Measurements from ENCODE around the gene ZNF438.

The ZNF438 gene

DNA sequence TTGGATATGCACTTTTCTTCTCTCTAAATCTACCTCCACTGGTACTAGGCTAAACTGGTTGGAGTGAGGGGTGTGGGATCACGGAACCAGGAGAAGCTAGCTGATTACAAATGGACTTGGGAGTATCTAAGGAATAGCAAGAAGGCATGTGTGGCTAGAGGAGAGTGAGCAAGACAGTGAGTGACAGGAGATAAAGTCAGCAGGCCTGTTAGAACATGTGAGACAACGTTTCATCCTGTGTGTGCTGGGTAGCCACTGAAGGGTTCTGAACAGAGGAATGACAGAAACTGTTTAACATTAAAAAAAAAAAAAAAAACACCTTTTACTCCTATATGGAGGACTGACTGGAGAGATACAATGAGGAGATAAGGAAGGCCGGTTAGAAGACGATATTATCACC lies 51.7 kb downstream of the ZNF438 start:
- TF ChIP-seq, protein P1, sequence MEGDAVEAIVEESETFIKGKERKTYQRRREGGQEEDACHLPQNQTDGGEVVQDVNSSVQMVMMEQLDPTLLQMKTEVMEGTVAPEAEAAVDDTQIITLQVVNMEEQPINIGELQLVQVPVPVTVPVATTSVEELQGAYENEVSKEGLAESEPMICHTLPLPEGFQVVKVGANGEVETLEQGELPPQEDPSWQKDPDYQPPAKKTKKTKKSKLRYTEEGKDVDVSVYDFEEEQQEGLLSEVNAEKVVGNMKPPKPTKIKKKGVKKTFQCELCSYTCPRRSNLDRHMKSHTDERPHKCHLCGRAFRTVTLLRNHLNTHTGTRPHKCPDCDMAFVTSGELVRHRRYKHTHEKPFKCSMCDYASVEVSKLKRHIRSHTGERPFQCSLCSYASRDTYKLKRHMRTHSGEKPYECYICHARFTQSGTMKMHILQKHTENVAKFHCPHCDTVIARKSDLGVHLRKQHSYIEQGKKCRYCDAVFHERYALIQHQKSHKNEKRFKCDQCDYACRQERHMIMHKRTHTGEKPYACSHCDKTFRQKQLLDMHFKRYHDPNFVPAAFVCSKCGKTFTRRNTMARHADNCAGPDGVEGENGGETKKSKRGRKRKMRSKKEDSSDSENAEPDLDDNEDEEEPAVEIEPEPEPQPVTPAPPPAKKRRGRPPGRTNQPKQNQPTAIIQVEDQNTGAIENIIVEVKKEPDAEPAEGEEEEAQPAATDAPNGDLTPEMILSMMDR (IDR thresholded peaks at IDR 0.05; ENCODE audit: borderline replicate concordance, insufficient read depth, low read depth, low read length), result no peak
- H3K4me3 ChIP-seq (ENCODE audit: low read depth, low read length), result no peak overlapping the region

DNA sequence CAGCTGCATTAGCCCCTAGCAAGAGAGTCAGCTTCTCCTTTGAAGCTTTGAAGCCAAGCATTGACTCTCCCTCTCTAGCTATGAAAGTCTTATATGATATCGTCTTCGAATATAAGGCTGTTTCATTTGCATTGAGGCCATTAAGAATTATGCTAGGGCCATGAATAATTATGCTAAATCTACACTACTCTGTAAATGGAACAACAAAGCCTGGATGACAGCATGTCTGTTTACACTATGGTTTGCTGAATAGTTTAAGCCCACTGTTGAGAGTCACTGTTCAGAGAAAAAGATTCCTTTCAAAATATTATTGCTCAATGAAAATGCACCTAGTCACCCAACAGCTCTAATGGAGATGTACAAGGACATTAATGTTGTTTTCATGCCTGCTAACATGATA lies 52.8 kb downstream of the ZNF438 start:
- no peak overlapping the region for H3K4me3 ChIP-seq (ENCODE audit: low read depth, low read length)

DNA sequence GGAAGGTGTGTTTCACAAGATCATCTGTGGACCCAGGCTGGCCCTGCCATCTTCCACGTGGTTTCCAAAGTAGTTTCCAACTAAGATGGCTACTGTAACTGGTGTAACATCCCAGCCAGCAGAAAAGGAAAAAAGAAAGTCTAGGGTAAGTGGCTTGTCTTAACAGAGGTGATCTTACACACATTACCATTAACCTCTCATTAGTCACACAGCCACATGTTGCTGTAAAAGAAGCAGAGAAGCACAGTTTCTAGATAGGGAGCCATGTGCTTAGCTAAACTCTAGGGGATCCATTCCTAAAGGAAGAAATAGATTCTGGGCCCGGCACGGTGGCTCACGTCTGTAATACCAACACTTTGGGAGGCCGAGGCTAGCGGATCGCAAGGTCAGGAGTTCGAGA lies 54.3 kb downstream of the ZNF438 start:
- TF ChIP-seq, protein P1 (IDR thresholded peaks at IDR 0.05; ENCODE audit: borderline replicate concordance, insufficient read depth, low read depth, low read length), result no peak
- H3K4me3 ChIP-seq (ENCODE audit: low read depth, low read length), result no peak overlapping the region

More for the DNA sequence above, 52.8 kb downstream of the ZNF438 start:
- TF ChIP-seq, protein P1 (IDR thresholded peaks at IDR 0.05; ENCODE audit: borderline replicate concordance, insufficient read depth, low read depth, low read length), result no peak

DNA sequence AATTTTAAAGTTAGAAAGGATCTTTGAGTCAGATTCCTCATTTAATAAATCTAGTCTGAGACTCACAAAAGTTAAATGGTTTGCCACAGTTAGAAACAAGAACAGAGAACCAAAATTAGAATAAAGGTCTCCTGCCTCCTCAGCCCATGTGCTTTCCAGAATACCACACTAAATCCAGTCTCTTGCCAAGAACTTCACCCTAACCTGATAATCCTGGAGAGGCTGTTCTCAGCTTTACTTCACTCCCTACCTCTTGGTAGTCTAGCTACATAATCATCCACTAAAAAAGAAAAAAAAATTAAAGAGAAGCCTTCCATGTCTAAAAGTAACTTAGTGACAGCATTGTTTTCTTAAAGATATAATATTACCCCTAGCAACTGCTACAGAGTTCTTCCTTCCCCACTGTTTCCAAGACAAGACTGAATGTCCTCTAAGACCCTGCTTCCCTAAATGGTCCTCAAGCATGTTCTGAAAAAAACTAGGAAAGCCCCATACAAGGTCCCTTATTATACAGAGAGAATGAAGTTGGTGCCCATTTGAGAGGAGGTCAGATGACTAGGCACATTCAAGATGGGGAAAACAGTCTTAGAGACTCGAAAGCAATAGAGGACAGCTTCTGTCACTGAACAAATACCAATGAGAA lies 56.8 kb downstream of the ZNF438 start:
- no peak overlapping the region for H3K4me3 ChIP-seq (ENCODE audit: low read depth, low read length)
- TF ChIP-seq, protein P1 (IDR thresholded peaks at IDR 0.05; ENCODE audit: borderline replicate concordance, insufficient read depth, low read depth, low read length), result no peak

DNA sequence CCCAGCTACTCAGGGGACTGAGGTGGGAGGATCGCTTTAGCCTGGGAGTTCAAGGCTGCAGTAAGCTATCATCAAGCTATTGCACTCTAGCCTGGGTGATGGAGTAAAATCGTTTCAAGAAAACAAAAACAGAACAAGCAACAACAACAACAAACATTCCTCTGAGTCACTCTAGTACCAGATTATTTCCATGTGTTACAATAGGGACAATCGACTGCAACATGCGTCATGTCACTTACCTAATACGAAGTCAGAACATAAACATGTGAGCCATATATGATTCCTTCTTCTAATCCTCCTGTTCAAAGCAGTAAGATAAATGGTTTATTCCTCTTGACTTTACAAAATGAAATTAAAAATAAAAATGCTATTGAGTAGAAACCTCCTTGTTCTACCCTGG lies 57.3 kb downstream of the ZNF438 start:
- TF ChIP-seq, protein P1 (IDR thresholded peaks at IDR 0.05; ENCODE audit: borderline replicate concordance, insufficient read depth, low read depth, low read length), result no peak
- H3K4me3 ChIP-seq (ENCODE audit: low read depth, low read length), result no peak overlapping the region

DNA sequence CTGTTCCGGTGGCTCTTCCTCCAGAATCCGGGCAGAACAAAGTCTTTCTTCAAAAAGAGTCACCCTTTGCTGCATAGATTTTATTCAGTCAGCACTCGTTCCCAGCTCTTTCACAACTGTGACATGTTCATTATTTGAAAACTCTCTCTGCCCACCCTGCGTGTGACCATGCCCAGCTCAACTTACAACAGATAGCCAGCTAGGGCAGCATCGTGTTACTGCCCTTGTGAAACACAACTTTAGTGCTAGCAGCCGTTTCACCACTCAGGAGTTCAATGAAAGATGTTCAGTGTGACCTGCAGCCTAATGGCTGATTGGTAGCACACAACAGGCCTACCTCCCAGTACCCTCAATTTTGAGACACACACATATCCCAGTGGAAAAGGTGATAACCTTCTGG lies 57.9 kb downstream of the ZNF438 start:
- TF ChIP-seq, protein P1 (IDR thresholded peaks at IDR 0.05; ENCODE audit: borderline replicate concordance, insufficient read depth, low read depth, low read length), result no peak
- no peak overlapping the region for H3K4me3 ChIP-seq (ENCODE audit: low read depth, low read length)

DNA sequence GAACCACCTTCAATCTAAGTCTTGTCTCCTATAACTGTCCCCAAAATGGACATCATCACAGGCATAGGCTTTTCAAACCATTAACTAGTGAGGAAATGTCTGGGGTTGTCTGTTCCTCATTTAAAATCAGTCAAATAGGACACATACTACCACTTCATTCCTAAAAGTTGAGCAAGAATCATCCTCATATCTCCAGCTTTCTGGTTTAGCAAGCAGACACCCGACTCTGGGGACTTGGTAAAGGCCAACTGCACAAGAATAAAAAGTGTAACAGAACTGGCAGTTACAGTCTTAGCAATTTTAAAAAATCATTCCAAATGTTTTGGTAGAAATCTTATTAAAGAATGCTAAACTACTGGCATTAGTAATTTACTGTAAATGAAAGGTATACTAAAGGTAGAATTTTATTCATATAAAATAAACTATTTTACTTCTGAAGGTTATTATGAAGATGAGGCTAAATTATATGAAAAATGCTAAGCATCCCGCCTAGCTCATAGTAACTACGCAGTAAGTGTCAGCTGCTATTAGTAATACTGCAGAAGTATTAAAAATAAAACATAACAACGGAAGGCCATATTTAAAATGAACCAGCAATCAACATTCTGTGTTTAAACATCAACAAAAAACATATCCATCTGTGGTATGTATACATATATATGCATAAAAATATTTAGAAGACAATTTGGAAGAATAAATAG lies 60.8 kb downstream of the ZNF438 start:
- no peak overlapping the region for H3K4me3 ChIP-seq (ENCODE audit: low read depth, low read length)
- TF ChIP-seq, protein P1 (IDR thresholded peaks at IDR 0.05; ENCODE audit: borderline replicate concordance, insufficient read depth, low read depth, low read length), result no peak
